H9 (cell line): ENCODE results near the gene LARGE1. TPM values are rescaled to one million over a fixed set of nuclear protein-coding genes. Genes with fewer than 3 reads are reported as not detected.

Source experiments
- DNase-seq: peaks from one replicate; pipeline ENCODE4 v3.0.0-alpha.2; 2017
- H2AFZ ChIP-seq: one replicate; pipeline ENCODE4 v1.6.1; 2013; ENCODE audit warnings: mild to moderate bottlenecking, low read length, control low read depth, moderate library complexity
- H2AK5ac ChIP-seq: 2 replicates; pipeline ENCODE4 v1.6.1; 2013; ENCODE audit warnings: low read length, control low read depth, mixed read lengths; ENCODE audit not compliant: insufficient read length
- H2BK120ac ChIP-seq: one replicate; pipeline ENCODE4 v1.6.1; 2013; ENCODE audit warnings: low read depth, mild to moderate bottlenecking, low read length, control low read depth, inconsistent platforms; ENCODE audit not compliant: poor library complexity, severe bottlenecking
- H2BK12ac ChIP-seq: 2 replicates; pipeline ENCODE4 v1.6.1; 2013; ENCODE audit warnings: low read length, control low read depth, mixed read lengths, low read depth; ENCODE audit not compliant: insufficient read length
- H2BK15ac ChIP-seq: 2 replicates; pipeline ENCODE4 v1.6.1; 2013; ENCODE audit warnings: low read depth, low read length, control low read depth
- H2BK20ac ChIP-seq: one replicate; pipeline ENCODE4 v1.6.1; 2013; ENCODE audit warnings: low read depth, mild to moderate bottlenecking, low read length, control low read depth, inconsistent platforms; ENCODE audit not compliant: poor library complexity, severe bottlenecking
- H2BK5ac ChIP-seq: 2 replicates; pipeline ENCODE4 v1.6.1; 2013; ENCODE audit warnings: low read length, control low read depth, mixed read lengths; ENCODE audit not compliant: insufficient read length
- H3K14ac ChIP-seq: 2 replicates; pipeline ENCODE4 v1.6.1; 2013; ENCODE audit warnings: low read length, control low read depth; ENCODE audit not compliant: insufficient read depth
- H3K18ac ChIP-seq: 2 replicates; pipeline ENCODE4 v1.6.1; 2013; ENCODE audit warnings: low read depth, mild to moderate bottlenecking, mixed read lengths, low read length, control low read depth; ENCODE audit not compliant: insufficient read length
- H3K23ac ChIP-seq: 2 replicates; pipeline ENCODE4 v1.6.1; 2013; ENCODE audit warnings: low read length, control low read depth, mixed read lengths, low read depth; ENCODE audit not compliant: insufficient read length
- H3K23me2 ChIP-seq: 2 replicates; pipeline ENCODE4 v1.6.1; 2013; ENCODE audit warnings: low read depth, mild to moderate bottlenecking, mixed read lengths, low read length, control low read depth; ENCODE audit not compliant: insufficient read length, poor library complexity, severe bottlenecking
- H3K27ac ChIP-seq: 2 replicates; pipeline ENCODE4 v1.5.1; 2013; ENCODE audit warnings: low read length, control low read depth, mixed read lengths, low read depth; ENCODE audit not compliant: insufficient read length
- H3K27me3 ChIP-seq: 2 replicates; pipeline ENCODE4 v1.6.1; 2013; ENCODE audit warnings: low read length, control low read depth, inconsistent platforms; ENCODE audit not compliant: insufficient read depth
- H3K4ac ChIP-seq: 2 replicates; pipeline ENCODE4 v1.6.1; 2013; ENCODE audit warnings: low read depth, mild to moderate bottlenecking, control low read depth, inconsistent platforms, low read length, moderate library complexity
- H3K4me1 ChIP-seq: 2 replicates; pipeline ENCODE4 v1.6.1; 2013; ENCODE audit warnings: low read length, control low read depth, inconsistent platforms; ENCODE audit not compliant: insufficient read depth
- H3K4me2 ChIP-seq: 2 replicates; pipeline ENCODE4 v1.6.1; 2013; ENCODE audit warnings: low read length, control low read depth, mixed read lengths; ENCODE audit not compliant: insufficient read length, insufficient read depth
- H3K56ac ChIP-seq: 2 replicates; pipeline ENCODE4 v1.6.1; 2013; ENCODE audit warnings: low read depth, mild to moderate bottlenecking, mixed read lengths, low read length, control low read depth; ENCODE audit not compliant: insufficient read length
- H3K79me1 ChIP-seq: 2 replicates; pipeline ENCODE4 v1.6.1; 2013; ENCODE audit warnings: low read depth, mild to moderate bottlenecking, moderate library complexity, low read length, control low read depth, inconsistent platforms; ENCODE audit not compliant: insufficient read depth, poor library complexity, severe bottlenecking
- H3K79me2 ChIP-seq: 2 replicates; pipeline ENCODE4 v1.6.1; 2013; ENCODE audit warnings: low read length, control low read depth, inconsistent platforms; ENCODE audit not compliant: insufficient read depth
- H3K9ac ChIP-seq: 2 replicates; pipeline ENCODE4 v1.6.1; 2013; ENCODE audit warnings: low read length, control low read depth, mixed read lengths; ENCODE audit not compliant: insufficient read length; ENCODE audit errors: extremely low read depth
- H3K9me3 ChIP-seq: one replicate; pipeline ENCODE4 v1.6.1; 2013; ENCODE audit warnings: low read depth, low read length, inconsistent platforms; ENCODE audit not compliant: control insufficient read depth
- H3T11ph ChIP-seq: one replicate; pipeline ENCODE4 v1.6.1; 2013; ENCODE audit warnings: mild to moderate bottlenecking, low read length, control low read depth, inconsistent platforms
- H4K20me1 ChIP-seq: one replicate; pipeline ENCODE4 v1.6.1; 2013; ENCODE audit not compliant: control insufficient read depth, insufficient read length, insufficient read depth
- H4K5ac ChIP-seq: 2 replicates; pipeline ENCODE4 v1.6.1; 2013; ENCODE audit warnings: low read depth, mild to moderate bottlenecking, mixed read lengths, low read length, control low read depth; ENCODE audit not compliant: insufficient read length
- H4K8ac ChIP-seq: replicated peaks from 2 replicates; pipeline ENCODE4 v1.6.1; 2013; ENCODE audit warnings: low read length, control low read depth, mixed read lengths, low read depth; ENCODE audit not compliant: insufficient read length
- H4K91ac ChIP-seq: 2 replicates; pipeline ENCODE4 v1.6.1; 2013; ENCODE audit warnings: low read depth, mild to moderate bottlenecking, moderate library complexity, mixed read lengths, low read length, control low read depth; ENCODE audit not compliant: insufficient read length
- H3K27ac Mint-ChIP-seq, 3 experiments: 2 replicates in 2 of 3; 3 replicates in 1 of 3; pipeline ENCODE4 v1.8.0; 2020 to 2021; ENCODE audit warnings: mixed read lengths in 3 of 3, mild to moderate bottlenecking in 1 of 3, moderate library complexity in 1 of 3
- H3K27me3 Mint-ChIP-seq: 2 replicates; pipeline ENCODE4 v1.8.0; 2021; ENCODE audit warnings: low read depth, mild to moderate bottlenecking, moderate library complexity, mixed read lengths
- H3K36me3 Mint-ChIP-seq, 3 experiments: 2 replicates in 2 of 3; 3 replicates in 1 of 3; pipeline ENCODE4 v1.8.0; 2020 to 2021; ENCODE audit warnings: low read depth in 3 of 3, mixed read lengths in 3 of 3; ENCODE audit not compliant: insufficient read depth in 1 of 3
- H3K4me1 Mint-ChIP-seq, 2 experiments: 2 replicates each; pipeline ENCODE4 v1.8.0; 2020; ENCODE audit warnings: mixed read lengths in 2 of 2
- H3K4me3 Mint-ChIP-seq, 2 experiments: 2 replicates in 1 of 2; 3 replicates in 1 of 2; pipeline ENCODE4 v1.8.0; 2020 to 2021; ENCODE audit warnings: mild to moderate bottlenecking in 2 of 2, mixed read lengths in 2 of 2, moderate library complexity in 1 of 2
- H3K9me3 Mint-ChIP-seq, 2 experiments: 2 replicates in 1 of 2; 3 replicates in 1 of 2; pipeline ENCODE4 v1.8.0; 2020; ENCODE audit warnings: mild to moderate bottlenecking in 2 of 2, mixed read lengths in 2 of 2, moderate library complexity in 1 of 2
- WGBS: extraction: QIAGEN DNeasy Blood & Tissue Kit; methylation state at CpG from one replicate; pipeline ENCODE4 v1.1.7; 2013; ENCODE audit warnings: missing lambda C conversion rate, low lambda C conversion rate, mixed read lengths; ENCODE audit not compliant: insufficient read length; ENCODE audit errors: extremely low coverage; 5-methylcytosine and 5-hydroxymethylcytosine counted together
- total RNA-seq: library from RNA; stranded (reverse); gene quantifications from 2 replicates; pipeline ENCODE4 v1.2.1, GENCODE V29; 2021
- TF ChIP-seq, protein P1 (sequence below): fragments of 200-600 bp; sonication (generic); conservative IDR thresholded peaks from 3 replicates; pipeline ENCODE4 v1.8.0; 2021; ENCODE audit warnings: antibody characterized with exemption, mild to moderate bottlenecking

Gene LARGE1
- total RNA-seq, 1 experiment from 2014 or later: 43.5 TPM

- Histone ChIP-seq H3K56ac (no peak overlapping the region), H3K9me3 (no peaks in the 10 kb centered on the region), H3K27me3 (no peaks in the 10 kb centered on the region), H3T11ph (no peak overlapping the region), H3K79me2 (peaks cover 39% of the 10 kb centered on the region), H3K79me1 (peaks cover 9% of the 10 kb centered on the region), H3K27ac (no peak overlapping the region), H4K5ac (no peak overlapping the region), H4K8ac (no peak overlapping the region), H3K4me2 (no peak overlapping the region), H3K4ac (no peak overlapping the region), H3K4me1 (peaks cover 41% of the 10 kb centered on the region; the same call in 1 of the 2 replicates), H2BK15ac (no peak overlapping the region), H3K18ac (no peak overlapping the region), H2BK5ac (no peak overlapping the region), H3K23me2 (no peaks in the 10 kb centered on the region), H3K9ac (no peak overlapping the region), H3K14ac (peak overlapping the region; percentile 48; the same call in 1 of the 2 replicates), H2AFZ (no peak overlapping the region), H2BK12ac (no peak overlapping the region), H2BK120ac (no peak overlapping the region), H2BK20ac (no peak overlapping the region), H2AK5ac (no peak overlapping the region), H4K20me1 (peaks cover 4% of the 10 kb centered on the region), H3K23ac (no peak overlapping the region), H4K91ac (no peak overlapping the region)
- no peak for DNase-seq
- Mint-ChIP-seq H3K27me3 (no peaks in the 10 kb centered on the region), H3K27ac (no peak overlapping the region), H3K36me3 (no peaks in the 10 kb centered on the region), H3K4me3 (no peak overlapping the region), H3K4me1 (peaks cover 79 to 80% of the 10 kb centered on the region in 2 experiments), H3K9me3 (no peaks in the 10 kb centered on the region)
- TF ChIP-seq, protein P1, sequence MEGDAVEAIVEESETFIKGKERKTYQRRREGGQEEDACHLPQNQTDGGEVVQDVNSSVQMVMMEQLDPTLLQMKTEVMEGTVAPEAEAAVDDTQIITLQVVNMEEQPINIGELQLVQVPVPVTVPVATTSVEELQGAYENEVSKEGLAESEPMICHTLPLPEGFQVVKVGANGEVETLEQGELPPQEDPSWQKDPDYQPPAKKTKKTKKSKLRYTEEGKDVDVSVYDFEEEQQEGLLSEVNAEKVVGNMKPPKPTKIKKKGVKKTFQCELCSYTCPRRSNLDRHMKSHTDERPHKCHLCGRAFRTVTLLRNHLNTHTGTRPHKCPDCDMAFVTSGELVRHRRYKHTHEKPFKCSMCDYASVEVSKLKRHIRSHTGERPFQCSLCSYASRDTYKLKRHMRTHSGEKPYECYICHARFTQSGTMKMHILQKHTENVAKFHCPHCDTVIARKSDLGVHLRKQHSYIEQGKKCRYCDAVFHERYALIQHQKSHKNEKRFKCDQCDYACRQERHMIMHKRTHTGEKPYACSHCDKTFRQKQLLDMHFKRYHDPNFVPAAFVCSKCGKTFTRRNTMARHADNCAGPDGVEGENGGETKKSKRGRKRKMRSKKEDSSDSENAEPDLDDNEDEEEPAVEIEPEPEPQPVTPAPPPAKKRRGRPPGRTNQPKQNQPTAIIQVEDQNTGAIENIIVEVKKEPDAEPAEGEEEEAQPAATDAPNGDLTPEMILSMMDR: no peak
- no CpG with 5 or more reads among the region's 7 CpGs for WGBS
These were observed 87.6 kb downstream of the LARGE1 start for GRCh38 chr22:33832558-33833151.
